GM18505 (cell line): Measurements from ENCODE around the gene NFKBIB.
"Not testable (repeated sequence)": the region's sequence is repeated elsewhere in the genome, so short reads cannot be mapped to it uniquely, and the experiment has no call there.

Source experiments
- ATAC-seq: cut with Tn5 transposase; IDR thresholded peaks from one replicate; pipeline ENCODE4 v1.9.1; 2021; ENCODE audit not compliant: unreplicated experiment
- POLR2A ChIP-seq: IDR thresholded peaks from 4 replicates; pipeline ENCODE4 v1.6.1; 2011; ENCODE audit warnings: borderline replicate concordance; ENCODE audit not compliant: insufficient read depth, insufficient read length; ENCODE audit errors: extremely low read depth

The NFKBIB gene

DNA sequence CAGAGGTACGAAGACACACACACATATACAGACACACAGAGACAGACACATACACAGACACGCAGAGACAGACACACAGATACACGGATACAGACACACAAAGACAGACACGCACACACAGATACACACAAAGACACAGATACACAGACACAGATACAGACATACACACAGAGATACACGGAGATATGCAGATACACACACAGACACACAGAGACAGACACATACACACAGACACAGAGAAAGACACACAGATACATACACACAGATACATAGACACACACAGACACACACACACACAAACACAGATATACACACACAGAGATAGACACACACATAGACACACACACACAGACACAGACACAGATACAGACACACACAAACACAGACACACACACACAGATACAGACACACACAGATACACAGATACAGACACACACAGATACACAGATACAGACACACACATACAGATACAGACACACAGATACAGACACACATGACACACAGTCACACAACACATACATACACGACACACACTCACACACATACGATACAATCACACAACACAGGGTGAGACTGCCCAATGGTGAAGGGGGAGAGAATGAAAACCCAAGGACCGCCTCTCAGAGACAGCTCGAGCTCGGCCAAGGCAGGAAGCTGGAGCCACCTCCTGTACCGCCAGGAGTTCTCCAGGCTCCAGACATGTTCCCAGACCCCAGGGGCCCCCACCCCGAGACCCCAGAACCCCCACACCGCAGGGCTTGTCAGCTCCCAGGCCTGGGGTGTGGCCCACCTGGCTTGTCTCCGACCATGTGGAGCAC is 21.0 kb downstream of the NFKBIB start:
- no peak for TF ChIP-seq POLR2A
- ATAC-seq: no peak

DNA sequence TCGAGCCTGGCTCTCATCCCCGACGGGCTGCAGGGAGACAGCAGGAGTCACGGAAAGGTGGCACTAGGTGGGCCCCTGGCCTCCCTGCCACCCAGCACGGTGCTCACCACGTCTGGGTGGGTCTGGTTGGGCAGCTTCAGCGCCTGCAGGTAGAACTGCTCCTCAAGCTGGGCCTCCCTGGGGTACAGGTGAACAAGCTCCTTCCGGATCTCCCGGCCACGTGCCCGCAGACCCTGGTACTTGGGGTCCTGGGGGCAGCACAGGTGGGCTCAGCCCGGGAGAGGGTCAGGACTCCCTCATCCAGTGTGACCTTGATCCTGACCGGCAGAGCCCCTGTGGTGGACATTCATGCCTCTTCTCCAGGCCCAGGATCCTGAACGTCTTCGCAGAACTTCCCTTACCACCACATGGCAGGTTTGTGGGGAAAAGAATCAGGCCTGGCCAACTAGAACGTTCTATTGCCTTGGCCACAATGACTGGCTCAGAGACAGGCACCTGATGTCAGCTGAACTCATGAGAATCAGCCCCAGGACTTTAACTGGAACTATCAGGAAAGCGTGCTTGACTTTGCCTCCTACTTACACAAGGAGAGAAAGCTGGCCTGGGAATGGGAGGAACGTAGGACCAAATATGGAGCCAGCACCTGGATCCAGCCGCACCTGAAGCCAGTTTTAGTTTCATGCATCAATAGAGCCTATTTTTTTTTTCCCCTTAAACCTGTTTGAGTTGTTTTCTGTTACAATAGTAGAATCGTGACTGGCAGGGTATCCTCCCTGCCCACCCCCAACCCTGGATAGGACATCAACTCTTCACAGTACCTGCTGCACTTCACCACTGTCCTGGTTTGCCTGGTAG is 21.9 kb downstream of the NFKBIB start:
- no peak for ATAC-seq
- TF ChIP-seq POLR2A: no peak

DNA sequence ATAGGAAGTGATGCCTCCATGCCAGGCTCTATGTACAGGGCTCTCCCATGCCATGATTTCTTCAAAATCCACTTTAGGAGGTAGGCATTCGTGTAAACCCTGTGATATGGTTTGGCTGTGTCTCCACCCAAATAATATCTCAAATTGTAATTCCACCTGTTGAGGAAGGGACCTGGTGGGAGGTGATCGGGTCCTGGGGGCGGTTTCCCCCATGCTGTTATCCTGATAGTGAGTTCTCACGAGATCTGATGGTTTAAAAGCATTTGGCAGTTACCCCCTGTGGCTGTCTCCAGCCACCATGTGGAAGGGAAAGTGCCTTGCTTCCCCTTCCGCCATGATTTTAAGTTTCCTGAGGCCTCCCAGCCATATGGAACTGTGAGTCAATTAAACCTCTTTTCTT is 22.7 kb downstream of the NFKBIB start:
- ATAC-seq: no peak
- no peak for TF ChIP-seq POLR2A

DNA sequence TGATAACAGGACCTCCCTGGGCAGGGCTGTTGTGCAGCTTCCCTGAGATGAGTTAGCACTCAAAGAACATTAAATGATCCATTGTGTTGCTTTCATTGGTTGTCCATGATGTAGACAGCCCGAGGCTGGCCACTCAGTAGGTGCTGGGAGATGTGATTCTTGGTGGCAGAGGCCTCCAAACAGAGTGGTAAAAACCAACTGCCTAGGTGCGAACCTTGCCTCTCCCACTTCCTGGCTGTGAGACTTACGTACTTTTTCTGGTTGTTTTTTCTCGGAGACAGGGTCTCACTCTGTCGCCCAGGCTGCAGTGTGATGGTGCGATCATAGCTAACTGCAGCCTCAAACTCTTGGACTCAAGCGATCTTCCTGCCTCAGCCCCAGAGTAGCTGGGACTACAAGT is 24.6 kb downstream of the NFKBIB start:
- no peak for TF ChIP-seq POLR2A
- ATAC-seq: no peak

DNA sequence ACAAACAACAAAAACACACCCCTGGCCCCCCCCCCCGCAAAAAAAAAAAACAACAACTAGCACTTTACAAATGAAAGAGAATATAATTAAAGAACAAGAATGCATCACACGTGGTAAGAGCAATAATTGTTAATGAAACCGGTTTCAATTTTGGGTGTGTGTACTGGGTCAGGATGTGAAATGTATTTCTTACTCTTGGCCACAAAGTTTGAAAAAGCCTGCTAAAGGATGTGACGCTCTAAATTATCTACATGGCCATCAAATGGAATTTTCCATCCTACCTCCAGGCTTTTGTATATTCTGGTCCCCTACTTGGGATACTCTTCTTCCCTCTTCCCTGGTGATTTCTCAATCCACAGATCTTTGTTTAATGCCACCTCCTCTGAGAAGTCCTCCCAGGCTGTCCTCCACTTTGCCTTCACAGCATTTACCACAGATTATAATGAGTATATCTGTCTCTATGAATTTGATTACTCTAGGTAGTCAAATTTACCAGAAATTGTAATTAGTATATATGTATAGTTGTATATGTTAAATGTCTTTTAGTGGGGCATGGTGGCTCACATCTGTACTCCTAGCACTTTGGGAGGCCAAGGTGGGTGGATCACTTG is 28.7 kb downstream of the NFKBIB start:
- no peak for TF ChIP-seq POLR2A
- ATAC-seq: no peak

DNA sequence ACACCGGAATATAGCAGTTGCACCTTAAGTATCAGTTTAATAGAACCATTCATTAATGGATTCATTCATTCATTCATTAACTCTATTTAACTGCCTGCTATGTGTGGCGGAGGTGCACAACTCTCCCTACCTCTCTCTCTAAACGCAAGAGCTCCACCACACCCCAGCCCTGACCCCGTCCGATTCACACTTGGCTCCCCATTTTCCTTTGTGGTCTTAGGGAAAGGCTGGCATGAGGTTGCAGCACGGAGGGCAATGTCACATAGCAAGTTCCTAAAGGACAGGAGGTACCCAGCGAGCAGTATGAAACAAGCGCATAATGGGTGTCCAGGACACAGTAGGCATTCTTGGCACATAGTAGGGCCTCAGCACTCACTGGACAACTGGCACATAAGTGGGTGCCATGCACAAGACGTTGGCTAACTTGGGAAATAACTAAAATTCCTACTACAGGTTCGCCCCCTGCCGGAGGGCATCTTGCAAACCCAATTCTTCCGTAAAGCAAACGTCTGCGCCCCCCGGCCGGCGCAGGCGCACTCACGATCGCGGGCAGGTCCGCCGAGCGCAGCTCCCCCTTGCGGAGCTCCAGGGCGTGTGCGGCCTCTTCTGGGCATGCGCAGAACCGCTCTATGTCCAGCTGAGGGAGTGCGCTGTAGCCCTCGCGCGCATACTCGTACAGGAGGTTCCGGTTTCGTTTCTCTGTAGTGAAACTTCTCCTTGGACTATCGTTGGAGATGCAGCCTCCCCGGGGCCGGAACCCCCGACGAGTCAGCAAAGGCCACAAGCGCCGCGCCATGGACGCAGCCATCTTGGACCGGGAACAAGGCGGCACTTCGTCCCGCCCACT is 30.4 kb downstream of the NFKBIB start, which contains the start of gene SARS2:
SARS2 (minus strand) TSS at position 835 of the 847 bp plus-strand sequence; CDS start at position 808, 27 bp downstream.
- peak; percentile 77 for ATAC-seq
- TF ChIP-seq POLR2A: no peak

DNA sequence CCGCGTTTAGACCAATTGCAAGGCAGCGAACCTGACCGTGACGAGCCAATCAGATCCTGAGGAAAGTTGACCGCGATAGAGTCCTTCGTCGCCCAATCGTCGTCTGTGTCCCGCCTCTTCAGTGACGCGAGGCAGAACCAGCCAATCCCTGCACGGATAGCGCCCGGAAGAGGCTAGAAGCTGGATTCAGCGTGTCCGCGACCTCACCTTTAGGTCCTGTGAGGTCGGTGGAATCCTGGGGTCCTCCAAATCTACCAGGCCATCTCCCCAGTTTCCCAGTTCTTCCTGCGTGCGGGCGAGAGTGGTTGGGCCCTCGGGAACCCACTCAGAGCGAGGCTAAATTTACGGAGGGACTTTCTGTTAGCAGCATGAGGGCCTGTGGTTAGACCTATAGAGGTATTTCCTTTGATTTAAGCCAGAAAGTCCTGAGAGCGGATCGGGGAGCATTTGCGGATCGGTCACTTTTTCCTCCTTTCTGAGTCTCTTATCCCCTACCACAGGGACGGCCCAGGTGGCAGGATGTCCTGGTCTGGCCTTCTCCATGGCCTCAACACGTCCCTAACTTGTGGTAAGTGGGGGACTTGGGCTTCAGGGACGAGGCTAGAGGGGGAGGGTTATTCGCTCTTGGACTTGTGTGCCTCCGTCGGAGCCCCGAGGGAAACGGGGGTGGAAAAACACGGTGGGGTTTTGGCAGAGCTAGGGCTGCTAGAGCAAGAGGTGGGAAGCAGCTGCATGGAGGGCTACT is 31.2 kb downstream of the NFKBIB start, which contains the start of gene MRPS12:
MRPS12 (plus strand) TSS at position 169 of the 745 bp plus-strand sequence; CDS start at position 520, 351 bp downstream.
- ATAC-seq: peak; percentile 84
- TF ChIP-seq POLR2A: peak; percentile 91

DNA sequence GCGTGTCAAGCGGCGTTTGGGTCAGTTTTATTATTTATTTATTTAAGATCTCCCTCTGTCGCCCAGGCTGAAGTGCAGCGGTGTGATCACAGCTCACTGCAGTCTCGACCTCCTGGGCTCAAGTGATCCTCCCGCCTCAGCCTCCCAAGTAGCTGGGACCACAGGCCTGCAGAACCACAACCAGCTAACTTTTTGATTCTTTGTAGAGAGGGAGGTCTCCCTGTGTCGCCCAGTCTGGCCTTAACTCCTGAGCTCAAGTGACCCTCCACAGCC is 31.7 kb downstream of the NFKBIB start:
- TF ChIP-seq POLR2A: no peak
- ATAC-seq: no peak

DNA sequence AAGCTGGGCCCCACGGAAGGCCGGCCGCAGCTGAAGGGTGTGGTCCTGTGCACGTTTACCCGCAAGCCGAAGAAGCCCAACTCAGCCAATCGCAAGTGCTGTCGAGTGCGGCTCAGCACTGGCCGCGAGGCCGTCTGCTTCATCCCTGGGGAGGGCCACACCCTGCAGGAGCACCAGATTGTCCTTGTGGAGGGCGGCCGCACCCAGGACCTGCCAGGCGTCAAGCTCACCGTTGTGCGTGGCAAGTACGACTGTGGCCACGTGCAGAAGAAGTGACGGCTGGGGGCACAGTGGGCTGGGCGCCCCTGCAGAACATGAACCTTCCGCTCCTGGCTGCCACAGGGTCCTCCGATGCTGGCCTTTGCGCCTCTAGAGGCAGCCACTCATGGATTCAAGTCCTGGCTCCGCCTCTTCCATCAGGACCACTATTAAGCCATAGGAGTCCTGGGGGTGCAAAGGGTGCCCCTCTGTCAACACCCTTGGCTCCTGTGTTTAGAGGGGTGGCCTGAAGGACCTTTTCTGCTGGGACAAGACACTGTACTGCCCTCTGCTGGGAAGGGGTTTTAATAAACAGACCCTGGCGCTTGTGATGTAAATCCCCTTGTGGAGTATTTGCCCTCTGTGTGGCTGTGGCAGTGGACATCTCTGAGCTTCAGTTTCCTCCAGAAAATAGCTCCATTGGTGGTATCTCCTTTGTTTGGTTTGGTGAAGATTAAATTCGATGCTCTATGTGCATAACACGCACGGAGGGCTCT is 32.8 kb downstream of the NFKBIB start:
- no peak for TF ChIP-seq POLR2A
- ATAC-seq: no peak

DNA sequence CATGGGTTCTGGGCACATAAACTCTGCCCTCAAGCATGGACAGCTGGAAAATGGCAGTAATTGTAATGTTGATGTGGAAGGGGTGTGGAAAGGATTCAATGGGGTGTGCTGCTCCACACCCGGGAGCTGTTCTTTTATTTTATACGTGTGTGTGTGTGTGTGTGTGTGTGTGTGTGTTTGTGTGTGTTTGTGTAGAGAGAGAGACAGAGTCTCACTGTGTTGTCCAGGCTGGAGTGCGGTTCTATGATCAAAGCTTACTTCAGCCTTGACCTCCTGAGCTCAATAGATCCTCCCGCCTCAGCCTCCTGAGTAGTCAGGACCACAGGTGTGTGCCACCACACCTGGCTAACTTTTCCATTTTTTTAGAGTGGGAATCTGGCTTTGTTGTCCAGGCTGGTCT is 33.8 kb downstream of the NFKBIB start:
- ATAC-seq: no peak
- no peak for TF ChIP-seq POLR2A

DNA sequence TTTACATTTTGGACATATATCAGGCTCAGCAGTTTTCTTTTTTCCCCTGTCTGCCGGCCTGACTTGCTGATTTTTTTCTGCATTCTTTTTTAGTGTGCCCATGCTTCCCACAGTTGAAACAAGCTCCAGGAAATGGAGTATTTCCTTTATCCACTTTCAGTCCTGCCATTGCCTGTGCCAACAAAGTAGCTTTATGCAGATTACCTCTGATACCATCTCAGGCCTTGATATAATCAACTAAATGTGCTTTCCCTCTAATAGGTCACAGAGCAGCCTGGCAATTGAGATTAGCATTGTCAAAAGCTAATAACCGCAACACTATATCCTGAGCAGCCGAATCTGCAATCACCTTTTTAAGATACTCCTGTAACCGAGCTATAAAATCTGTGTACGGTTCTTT is 40.2 kb downstream of the NFKBIB start:
- no peak for ATAC-seq
- no peak for TF ChIP-seq POLR2A

DNA sequence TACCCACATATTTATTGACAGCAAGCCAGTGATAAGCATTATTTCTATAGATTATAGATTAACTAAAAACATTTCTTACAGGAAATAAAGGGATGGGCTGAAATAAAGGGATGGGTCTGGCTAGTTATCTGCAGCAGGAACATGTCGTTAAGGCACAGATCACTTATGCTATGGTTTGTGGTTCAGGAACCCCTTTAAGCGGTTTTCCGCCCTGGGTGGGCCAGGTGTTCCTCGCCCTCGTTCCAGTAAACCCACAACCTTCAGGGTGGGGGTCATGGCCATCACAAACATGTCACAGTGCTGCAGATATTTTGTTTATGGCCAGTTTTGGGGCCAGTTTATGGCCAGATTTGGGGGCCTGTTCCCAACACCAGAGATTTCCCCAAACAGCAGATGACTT is 41.7 kb downstream of the NFKBIB start:
- not testable (repeated sequence) for ATAC-seq

DNA sequence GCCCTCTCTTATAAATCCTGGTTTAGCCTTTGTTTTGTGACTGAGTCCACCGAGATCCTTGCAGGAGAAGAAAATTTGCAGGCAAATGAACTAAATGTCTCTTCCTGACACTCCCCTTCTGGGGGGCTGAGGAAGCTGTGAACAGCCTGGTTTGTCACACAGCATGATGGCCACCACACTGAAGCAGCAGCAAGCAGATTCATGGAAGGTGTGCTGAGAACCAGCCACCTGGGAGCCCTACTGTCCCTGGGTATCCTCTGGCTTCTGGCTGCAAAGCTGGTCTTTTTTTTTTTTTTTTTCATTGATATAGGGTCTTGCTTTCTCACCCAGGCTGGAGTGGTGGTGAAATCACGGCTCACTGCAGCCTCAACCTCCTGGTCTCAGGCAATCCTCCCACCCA is 42.2 kb downstream of the NFKBIB start:
- no peak for TF ChIP-seq POLR2A
- no peak for ATAC-seq
